Endothelial cell (in vitro differentiated cells): Measurements from ENCODE around the gene PTP4A1. TPM values are rescaled to one million over a fixed set of nuclear protein-coding genes. Genes with fewer than 3 reads are reported as not detected.

Source experiments
- DNase-seq: peaks from one replicate; pipeline ENCODE4 v3.0.0; 2021; ENCODE audit warnings: low spot score
- H3K27ac Mint-ChIP-seq: one replicate; pipeline ENCODE4 v1.8.0; 2021; ENCODE audit warnings: mixed read lengths, inconsistent platforms; ENCODE audit not compliant: unreplicated experiment
- H3K27me3 Mint-ChIP-seq: one replicate; pipeline ENCODE4 v1.8.0; 2021; ENCODE audit warnings: mild to moderate bottlenecking, moderate library complexity, mixed read lengths, inconsistent platforms; ENCODE audit not compliant: unreplicated experiment
- H3K36me3 Mint-ChIP-seq: one replicate; pipeline ENCODE4 v1.8.0; 2021; ENCODE audit warnings: mild to moderate bottlenecking, low read depth, mixed read lengths, inconsistent platforms; ENCODE audit not compliant: unreplicated experiment
- H3K4me1 Mint-ChIP-seq: one replicate; pipeline ENCODE4 v1.8.0; 2021; ENCODE audit warnings: mild to moderate bottlenecking, mixed read lengths, inconsistent platforms; ENCODE audit not compliant: unreplicated experiment
- H3K4me3 Mint-ChIP-seq: one replicate; pipeline ENCODE4 v1.8.0; 2021; ENCODE audit warnings: mild to moderate bottlenecking, mixed read lengths, inconsistent platforms; ENCODE audit not compliant: unreplicated experiment
- H3K9me3 Mint-ChIP-seq: one replicate; pipeline ENCODE4 v1.8.0; 2021; ENCODE audit warnings: mixed read lengths, inconsistent platforms; ENCODE audit not compliant: unreplicated experiment
- CTCF ChIP-seq: fragments of 200-600 bp; sonication (generic); IDR thresholded peaks from one replicate; pipeline ENCODE4 v1.5.0; 2021; ENCODE audit warnings: antibody characterized with exemption; ENCODE audit not compliant: unreplicated experiment
- total RNA-seq: library from RNA; stranded (reverse); fragmentation: NEBNext Ultra II Directional; extraction: Animal tissue kit (Norgen Biotek cat#: 25700); gene quantifications from one replicate; pipeline ENCODE4 v1.2.1, GENCODE V29; 2021; ENCODE audit not compliant: unreplicated experiment

Gene PTP4A1
- total RNA-seq, 1 donor from 2014 or later, result 58.6 TPM

DNA sequence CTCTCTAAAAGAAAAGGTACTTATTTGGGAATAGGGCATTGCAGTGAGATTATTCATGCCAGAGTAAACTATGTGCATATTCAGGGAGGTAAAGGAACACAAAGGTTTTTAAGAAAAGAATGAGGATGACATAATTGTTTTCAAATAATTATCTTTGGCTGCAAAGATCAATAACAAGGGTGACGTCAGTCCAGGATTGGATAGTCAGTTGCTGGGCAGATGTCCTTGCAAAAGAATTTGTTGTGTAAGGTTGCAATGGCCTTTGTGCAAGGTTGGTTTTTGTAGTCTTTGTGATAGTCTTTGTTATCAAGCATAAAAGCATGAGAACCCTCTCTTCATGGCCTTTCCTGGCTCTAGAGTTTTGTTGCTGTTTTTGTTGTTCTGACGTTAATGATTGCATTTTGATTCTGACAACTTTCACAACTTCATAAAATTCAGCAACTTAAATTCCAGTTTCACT is 17.7 kb downstream of the PTP4A1 start:
- Mint-ChIP-seq H3K27ac (no peak overlapping the region), H3K9me3 (no peaks in the 10 kb centered on the region), H3K4me1 (no peaks in the 10 kb centered on the region), H3K4me3 (no peak overlapping the region), H3K36me3 (no peaks in the 10 kb centered on the region), H3K27me3 (peaks cover 1% of the 10 kb centered on the region)
- DNase-seq, result no peak
- no peak for TF ChIP-seq CTCF

- DNase-seq, result no peak
- no peaks in the 10 kb centered on the region for H3K27me3 Mint-ChIP-seq
- no peak for TF ChIP-seq CTCF
- no peaks in the 10 kb centered on the region for H3K36me3 Mint-ChIP-seq
- no peaks in the 10 kb centered on the region for H3K9me3 Mint-ChIP-seq
- no peak overlapping the region for H3K4me3 Mint-ChIP-seq
- H3K27ac Mint-ChIP-seq, result no peak overlapping the region
- no peaks in the 10 kb centered on the region for H3K4me1 Mint-ChIP-seq
Observed at GRCh38 chr6:63592886-63593285, 20.6 kb downstream of the PTP4A1 start.

DNA sequence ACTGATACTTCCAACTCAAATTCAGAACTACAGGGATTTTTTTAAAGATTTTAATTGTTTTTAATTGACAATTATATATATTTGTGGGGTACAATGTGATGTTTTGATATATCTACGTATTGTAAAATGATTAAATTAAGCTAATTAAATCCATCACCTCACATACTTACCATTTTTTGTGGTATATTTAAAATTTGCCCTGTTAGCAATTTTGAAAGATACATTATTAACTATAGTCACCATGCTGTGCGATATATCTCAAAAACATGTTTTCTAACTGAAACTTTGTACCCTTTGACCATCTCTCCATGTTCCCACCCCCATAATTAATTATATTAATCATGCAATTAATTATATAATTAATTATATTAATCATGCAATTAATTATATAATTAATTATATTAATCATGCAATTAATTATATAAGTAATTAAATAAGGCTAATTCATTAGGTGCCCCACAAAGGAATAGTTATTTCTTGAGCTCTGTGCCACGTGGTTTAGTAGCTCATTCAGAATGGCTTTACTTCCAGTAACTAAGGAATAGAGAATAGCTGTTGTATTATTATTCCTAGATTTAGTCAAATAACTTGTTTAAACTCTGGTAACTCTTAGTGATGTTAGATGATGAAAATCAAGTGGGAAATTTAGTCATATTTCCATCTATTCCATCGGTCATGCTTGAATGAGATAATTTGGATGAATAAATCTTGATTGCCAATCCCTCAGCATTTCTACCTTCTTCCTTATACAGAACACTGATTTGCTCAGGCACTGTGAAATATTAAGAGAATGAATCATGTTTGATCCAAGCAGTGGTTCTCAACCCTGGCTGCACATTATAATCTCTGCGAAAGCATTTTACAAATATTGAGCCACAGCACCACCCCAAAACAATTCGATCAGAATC is 25.1 kb downstream of the PTP4A1 start:
- Mint-ChIP-seq H3K9me3 (no peaks in the 10 kb centered on the region), H3K27me3 (peaks cover 2% of the 10 kb centered on the region), H3K36me3 (no peaks in the 10 kb centered on the region), H3K4me3 (peak overlapping the region; percentile 88), H3K27ac (no peak overlapping the region), H3K4me1 (no peaks in the 10 kb centered on the region)
- TF ChIP-seq CTCF, result no peak
- no peak for DNase-seq

DNA sequence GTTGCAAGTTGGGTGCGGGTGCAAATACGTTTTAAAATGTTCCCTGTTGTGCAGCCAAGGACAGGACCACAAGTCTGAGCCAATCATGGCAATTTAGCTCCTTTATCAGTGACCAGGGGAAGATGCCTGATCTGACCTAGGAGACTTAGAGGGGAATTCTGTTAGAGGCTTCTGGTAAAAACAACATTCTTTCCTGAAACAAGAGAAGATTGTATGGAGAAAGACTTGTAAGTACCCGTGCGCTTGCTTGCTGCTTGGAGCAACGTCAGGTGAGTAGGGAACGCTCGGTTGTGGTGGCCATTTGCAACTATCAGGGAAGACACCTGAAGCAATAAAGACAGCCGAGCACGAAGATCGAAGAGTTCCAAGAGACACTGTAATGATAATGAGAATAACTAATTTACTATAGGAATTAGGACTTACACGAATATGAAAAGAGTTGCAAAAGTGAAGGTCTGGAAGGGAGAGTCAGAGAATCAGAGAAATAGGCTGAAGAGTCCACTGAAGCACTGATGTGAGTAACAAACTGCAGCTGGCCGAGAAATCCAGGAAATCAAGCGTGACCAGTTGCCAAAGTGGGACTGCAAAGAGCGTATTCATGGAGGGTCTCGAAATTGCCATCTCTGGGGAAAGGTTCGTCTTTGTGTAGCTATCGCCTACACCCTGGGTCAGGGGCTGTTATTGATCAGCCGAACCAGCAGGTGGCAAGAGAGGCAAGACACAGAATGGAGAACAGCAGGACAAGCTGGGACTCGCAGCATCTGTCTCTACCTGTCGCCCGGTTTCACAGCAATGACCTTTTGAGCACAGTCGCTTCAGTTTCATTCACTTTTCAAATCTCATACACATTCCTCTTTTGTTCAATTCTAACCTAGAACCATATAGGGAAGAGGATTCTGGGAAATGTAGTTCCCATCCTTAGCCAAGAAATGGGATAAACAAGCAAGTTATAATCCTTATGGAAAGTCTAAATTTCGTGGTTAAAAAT is 26.1 kb downstream of the PTP4A1 start:
- no peaks in the 10 kb centered on the region for H3K4me1 Mint-ChIP-seq
- peaks cover 2% of the 10 kb centered on the region for H3K27me3 Mint-ChIP-seq
- no peaks in the 10 kb centered on the region for H3K36me3 Mint-ChIP-seq
- H3K9me3 Mint-ChIP-seq, result no peaks in the 10 kb centered on the region
- DNase-seq, result peak; percentile 65
- peak; percentile 67 for TF ChIP-seq CTCF
- peak overlapping the region; percentile 88 for H3K4me3 Mint-ChIP-seq
- H3K27ac Mint-ChIP-seq, result no peak overlapping the region
